ENCODE data around the gene HCAR3. TPM values are rescaled to one million over a fixed set of nuclear protein-coding genes. Genes with fewer than 3 reads are reported as not detected.

The HCAR3 gene
- total RNA-seq, 1 experiment from 2014 or later: not detected

DNA sequence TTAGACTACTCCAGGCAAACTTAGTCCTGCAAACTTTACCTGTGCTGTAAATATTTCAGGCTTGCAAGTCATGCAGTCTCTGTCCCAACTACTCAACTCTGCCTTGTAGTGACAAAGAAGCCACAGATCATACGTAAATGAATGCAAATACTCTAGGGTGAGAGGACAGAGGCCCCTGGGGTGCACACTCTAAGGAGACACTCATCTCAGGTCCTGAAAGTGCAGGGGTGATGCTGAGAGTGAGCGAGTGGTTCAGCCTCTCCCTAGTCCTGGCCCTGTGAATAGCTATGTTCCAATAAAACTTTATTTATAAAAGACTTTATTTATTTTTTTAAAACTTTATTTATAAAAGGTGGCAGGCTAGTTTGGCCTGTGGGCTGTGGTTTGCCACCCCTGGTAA, 48.3 kb downstream of the HCAR3 start:
- H3K4me3 Mint-ChIP-seq: no peak overlapping the region
- no peak for TF ChIP-seq NR3C1 (CRISPR knock-in tag; conservative IDR thresholded peaks at IDR 0.05; ENCODE audit: low read depth)
- no peak for TF ChIP-seq GABPB1 (CRISPR knock-in tag; IDR thresholded peaks at IDR 0.05)
- TF ChIP-seq NFE2L1 (CRISPR knock-in tag; IDR thresholded peaks at IDR 0.05): no peak
- TF ChIP-seq ATF6 (CRISPR knock-in tag; IDR thresholded peaks at IDR 0.05): no peak
- TF ChIP-seq, protein P1, sequence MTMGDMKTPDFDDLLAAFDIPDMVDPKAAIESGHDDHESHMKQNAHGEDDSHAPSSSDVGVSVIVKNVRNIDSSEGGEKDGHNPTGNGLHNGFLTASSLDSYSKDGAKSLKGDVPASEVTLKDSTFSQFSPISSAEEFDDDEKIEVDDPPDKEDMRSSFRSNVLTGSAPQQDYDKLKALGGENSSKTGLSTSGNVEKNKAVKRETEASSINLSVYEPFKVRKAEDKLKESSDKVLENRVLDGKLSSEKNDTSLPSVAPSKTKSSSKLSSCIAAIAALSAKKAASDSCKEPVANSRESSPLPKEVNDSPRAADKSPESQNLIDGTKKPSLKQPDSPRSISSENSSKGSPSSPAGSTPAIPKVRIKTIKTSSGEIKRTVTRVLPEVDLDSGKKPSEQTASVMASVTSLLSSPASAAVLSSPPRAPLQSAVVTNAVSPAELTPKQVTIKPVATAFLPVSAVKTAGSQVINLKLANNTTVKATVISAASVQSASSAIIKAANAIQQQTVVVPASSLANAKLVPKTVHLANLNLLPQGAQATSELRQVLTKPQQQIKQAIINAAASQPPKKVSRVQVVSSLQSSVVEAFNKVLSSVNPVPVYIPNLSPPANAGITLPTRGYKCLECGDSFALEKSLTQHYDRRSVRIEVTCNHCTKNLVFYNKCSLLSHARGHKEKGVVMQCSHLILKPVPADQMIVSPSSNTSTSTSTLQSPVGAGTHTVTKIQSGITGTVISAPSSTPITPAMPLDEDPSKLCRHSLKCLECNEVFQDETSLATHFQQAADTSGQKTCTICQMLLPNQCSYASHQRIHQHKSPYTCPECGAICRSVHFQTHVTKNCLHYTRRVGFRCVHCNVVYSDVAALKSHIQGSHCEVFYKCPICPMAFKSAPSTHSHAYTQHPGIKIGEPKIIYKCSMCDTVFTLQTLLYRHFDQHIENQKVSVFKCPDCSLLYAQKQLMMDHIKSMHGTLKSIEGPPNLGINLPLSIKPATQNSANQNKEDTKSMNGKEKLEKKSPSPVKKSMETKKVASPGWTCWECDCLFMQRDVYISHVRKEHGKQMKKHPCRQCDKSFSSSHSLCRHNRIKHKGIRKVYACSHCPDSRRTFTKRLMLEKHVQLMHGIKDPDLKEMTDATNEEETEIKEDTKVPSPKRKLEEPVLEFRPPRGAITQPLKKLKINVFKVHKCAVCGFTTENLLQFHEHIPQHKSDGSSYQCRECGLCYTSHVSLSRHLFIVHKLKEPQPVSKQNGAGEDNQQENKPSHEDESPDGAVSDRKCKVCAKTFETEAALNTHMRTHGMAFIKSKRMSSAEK (CRISPR knock-in tag; IDR thresholded peaks at IDR 0.05; ENCODE audit: borderline replicate concordance): no peak
- TF ChIP-seq MLX (CRISPR knock-in tag; IDR thresholded peaks at IDR 0.05): no peak
- TF ChIP-seq, protein P2, sequence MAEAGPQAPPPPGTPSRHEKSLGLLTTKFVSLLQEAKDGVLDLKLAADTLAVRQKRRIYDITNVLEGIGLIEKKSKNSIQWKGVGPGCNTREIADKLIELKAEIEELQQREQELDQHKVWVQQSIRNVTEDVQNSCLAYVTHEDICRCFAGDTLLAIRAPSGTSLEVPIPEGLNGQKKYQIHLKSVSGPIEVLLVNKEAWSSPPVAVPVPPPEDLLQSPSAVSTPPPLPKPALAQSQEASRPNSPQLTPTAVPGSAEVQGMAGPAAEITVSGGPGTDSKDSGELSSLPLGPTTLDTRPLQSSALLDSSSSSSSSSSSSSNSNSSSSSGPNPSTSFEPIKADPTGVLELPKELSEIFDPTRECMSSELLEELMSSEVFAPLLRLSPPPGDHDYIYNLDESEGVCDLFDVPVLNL (CRISPR knock-in tag; IDR thresholded peaks at IDR 0.05; ENCODE audit: borderline replicate concordance, low read depth): no peak
- ATAC-seq: peak; percentile 65
- H3K27me3 Mint-ChIP-seq (ENCODE audit: low read depth): no peaks in the 10 kb centered on the region
- no peak for DNase-seq (ENCODE audit: low spot score)
- ChIA-PET CTCF (interaction anchor here (0.7 to 2.0 kb wide), 4 partner anchors 8 to 62 kb away, joined by 3 to 12 read pairs (median 4); partner anchors contain the start of gene HCAR1), POLR2A (interaction anchor here (0.6 kb wide), 1 partner anchor 11 kb away, joined by 3 read pairs; no protein-coding TSS in a partner anchor)
- no peaks in the 10 kb centered on the region for H3K36me3 Mint-ChIP-seq
- no peaks in the 10 kb centered on the region for H3K9me3 Mint-ChIP-seq
- peaks cover 8% of the 10 kb centered on the region for H3K4me1 Mint-ChIP-seq
- peak overlapping the region; percentile 18; the same call in 1 of the 2 replicates for H3K27ac Mint-ChIP-seq

DNA sequence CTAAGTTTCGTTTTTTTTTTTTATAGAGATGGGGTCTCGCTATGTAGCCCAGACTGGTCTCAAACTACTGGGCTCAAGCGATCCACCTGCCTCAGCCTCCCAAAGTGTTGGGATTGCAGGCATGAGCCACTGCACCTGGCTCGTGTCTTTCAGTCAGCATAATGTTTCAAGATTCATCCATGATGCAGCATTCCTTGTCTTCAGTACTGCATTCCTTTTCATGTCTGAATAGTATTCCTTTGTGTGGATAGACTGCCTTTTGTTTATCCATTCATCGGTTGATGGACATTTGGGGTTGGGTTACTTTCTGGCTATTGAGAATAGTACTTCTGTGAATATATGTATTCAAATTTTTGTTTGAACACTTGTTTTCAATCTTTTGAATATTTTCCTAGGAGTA, 50.9 kb downstream of the HCAR3 start:
- Mint-ChIP-seq H3K4me3 (no peak overlapping the region), H3K27me3 (ENCODE audit: low read depth) (no peaks in the 10 kb centered on the region), H3K27ac (no peak overlapping the region), H3K36me3 (no peaks in the 10 kb centered on the region), H3K4me1 (no peaks in the 10 kb centered on the region), H3K9me3 (no peaks in the 10 kb centered on the region)
- ChIA-PET POLR2A (no interaction called here), CTCF (no interaction called here)
- TF ChIP-seq ZNF263 (CRISPR knock-in tag; IDR thresholded peaks at IDR 0.05; ENCODE audit: low read depth) (no peak), PREB (CRISPR knock-in tag; IDR thresholded peaks at IDR 0.05; ENCODE audit: borderline replicate concordance) (no peak), SMAD4 (CRISPR knock-in tag; IDR thresholded peaks at IDR 0.05) (no peak), STAT6 (CRISPR knock-in tag; conservative IDR thresholded peaks at IDR 0.05; ENCODE audit: low read depth) (no peak), NR2C2 (CRISPR knock-in tag; IDR thresholded peaks at IDR 0.05) (no peak), RORB (CRISPR knock-in tag; IDR thresholded peaks at IDR 0.05) (no peak)
- TF ChIP-seq, protein P2 (CRISPR knock-in tag; IDR thresholded peaks at IDR 0.05; ENCODE audit: borderline replicate concordance, low read depth): no peak
- DNase-seq (ENCODE audit: low spot score) (no peak), ATAC-seq (no peak)

All from WTC11 (cell line).